Activated CD4-positive, CD25-positive, alpha-beta regulatory T cell (primary cell): ENCODE measurements around the gene OSBPL5.
A peak's percentile ranks its signal among the peaks of the same experiment; 100 is the strongest.

Experiments
- DNase-seq, 4 experiments: peaks; one replicate each; lab custom pipeline; 2025; lab: John Stamatoyannopoulos, UW

OSBPL5 gene

GRCh38 chr11:3051196-3052108 is 113.7 kb downstream of the OSBPL5 start:
- DNase-seq: no peak

- DNase-seq: no peak
These were observed 114.5 kb downstream of the OSBPL5 start for GRCh38 chr11:3050386-3051195.

GRCh38 chr11:3049430-3050243 is 115.5 kb downstream of the OSBPL5 start:
- peak; percentile 25 to 59 (median 39) for DNase-seq

GRCh38 chr11:3047637-3048036 is 117.5 kb downstream of the OSBPL5 start:
- DNase-seq: no peak

GRCh38 chr11:3046641-3047040 is 118.5 kb downstream of the OSBPL5 start:
- DNase-seq: no peak

- no peak for DNase-seq
These were observed 118.9 kb downstream of the OSBPL5 start for GRCh38 chr11:3046190-3046589.

GRCh38 chr11:3044915-3045314 is 120.2 kb downstream of the OSBPL5 start:
- DNase-seq: no peak

GRCh38 chr11:3044004-3044403 is 121.1 kb downstream of the OSBPL5 start:
- DNase-seq: no peak

- DNase-seq: no peak
These were observed 121.7 kb downstream of the OSBPL5 start for GRCh38 chr11:3043315-3043871.

GRCh38 chr11:3042496-3043314 is 122.4 kb downstream of the OSBPL5 start:
- no peak for DNase-seq

GRCh38 chr11:3041699-3042441 is 123.2 kb downstream of the OSBPL5 start:
- DNase-seq: no peak

- no peak for DNase-seq
These were observed 124.2 kb downstream of the OSBPL5 start for GRCh38 chr11:3040881-3041280.

- DNase-seq: no peak
These were observed 127.2 kb downstream of the OSBPL5 start for GRCh38 chr11:3037945-3038271.
